ENCODE measurements around the gene KIAA0232.
"Not testable (repeated sequence)": the region's sequence is repeated elsewhere in the genome, so short reads cannot be mapped to it uniquely, and the experiment has no call there.

KIAA0232 gene

GRCh38 chr4:6815029-6815836, 32.7 kb downstream of the KIAA0232 start:
- no peak for DNase-seq

- DNase-seq = no peak
Measured at GRCh38 chr4:6819295-6819694, 36.8 kb downstream of the KIAA0232 start.

- no peak for DNase-seq
Measured at GRCh38 chr4:6820695-6821094, 38.2 kb downstream of the KIAA0232 start.

- no peak for DNase-seq
Measured at GRCh38 chr4:6824071-6824470, 41.5 kb downstream of the KIAA0232 start.

GRCh38 chr4:6824772-6825402, 42.4 kb downstream of the KIAA0232 start:
- DNase-seq = peak in 1 of 2 donors; percentile 2

- peak in 1 of 2 donors; percentile 18 for DNase-seq
Measured at GRCh38 chr4:6825403-6825802, 42.9 kb downstream of the KIAA0232 start.

GRCh38 chr4:6826781-6827508, 44.4 kb downstream of the KIAA0232 start:
- DNase-seq = no peak

GRCh38 chr4:6829086-6829485, 46.6 kb downstream of the KIAA0232 start:
- no peak for DNase-seq

- DNase-seq = no peak
Measured at GRCh38 chr4:6834867-6835266, 52.3 kb downstream of the KIAA0232 start.

GRCh38 chr4:6835616-6836015, 53.1 kb downstream of the KIAA0232 start:
- not testable (repeated sequence) for DNase-seq

GRCh38 chr4:6837106-6837505, 54.6 kb downstream of the KIAA0232 start:
- not testable (repeated sequence) for DNase-seq

- no peak for DNase-seq
Measured at GRCh38 chr4:6839579-6839978, 57.1 kb downstream of the KIAA0232 start.

- no peak for DNase-seq
Measured at GRCh38 chr4:6840062-6840976, 57.8 kb downstream of the KIAA0232 start.

- DNase-seq = no peak
Measured at GRCh38 chr4:6845027-6845426, 62.5 kb downstream of the KIAA0232 start.

GRCh38 chr4:6845574-6845973, 63.0 kb downstream of the KIAA0232 start:
- no peak for DNase-seq

- DNase-seq = no peak
Measured at GRCh38 chr4:6847178-6847577, 64.7 kb downstream of the KIAA0232 start.

GRCh38 chr4:6848717-6849305, 66.3 kb downstream of the KIAA0232 start:
- DNase-seq = no peak

GRCh38 chr4:6849691-6850090, 67.2 kb downstream of the KIAA0232 start:
- DNase-seq = no peak

- no peak for DNase-seq
Measured at GRCh38 chr4:6851431-6851830, 68.9 kb downstream of the KIAA0232 start.

- no peak for DNase-seq
Measured at GRCh38 chr4:6851962-6852361, 69.4 kb downstream of the KIAA0232 start.

GRCh38 chr4:6852582-6852981, 70.1 kb downstream of the KIAA0232 start:
- no peak for DNase-seq

- peak in 1 of 2 donors; percentile 15 for DNase-seq
Measured at GRCh38 chr4:6854098-6854744, 71.7 kb downstream of the KIAA0232 start.
